ENCODE data around the gene MMD. TPM values are rescaled to one million over a fixed set of nuclear protein-coding genes. Genes with fewer than 3 reads are reported as not detected.
"Not testable (repeated sequence)": the region's sequence is repeated elsewhere in the genome, so short reads cannot be mapped to it uniquely, and the experiment has no call there.

MMD gene
- total RNA-seq, 4 donors from 2014 or later: 18.0 to 37.9 (median 29.1) TPM

DNA sequence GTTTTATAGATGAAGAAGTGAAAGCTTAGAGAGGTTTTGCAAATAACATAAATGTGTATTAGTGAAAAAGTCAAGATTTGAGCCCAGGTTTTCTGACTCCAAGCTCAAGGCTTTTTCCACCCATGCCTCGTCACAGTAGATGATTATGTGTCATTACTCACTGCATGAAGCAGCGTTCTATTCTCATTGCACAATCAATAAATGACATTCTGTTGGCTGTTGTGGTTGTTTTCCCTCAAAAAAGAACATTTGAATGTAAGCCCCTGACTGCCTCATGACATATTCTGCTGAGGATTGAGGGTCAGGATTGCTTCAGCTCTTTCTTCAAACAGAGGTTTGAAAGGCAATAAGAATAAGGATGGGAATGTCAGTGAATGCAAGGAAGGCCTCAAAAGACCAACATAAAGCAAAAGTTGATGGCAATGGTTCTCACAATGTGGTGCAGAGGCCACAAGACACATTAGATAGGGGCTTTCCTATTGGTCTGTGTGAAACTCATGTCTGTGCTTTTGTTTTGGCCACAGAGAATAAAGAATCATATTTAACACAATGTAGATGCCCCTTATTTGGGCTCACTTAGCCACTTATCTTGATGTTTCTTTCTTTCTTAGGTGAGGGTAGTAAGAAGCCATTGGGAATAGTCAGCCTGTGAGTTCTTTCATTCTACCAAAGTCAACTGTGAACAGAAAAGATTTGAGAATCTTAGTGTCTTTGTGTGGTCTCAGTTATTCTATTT, 5.4 kb upstream of the MMD start:
- Histone ChIP-seq H3K9me3 (no peaks in the 10 kb centered on the region), H3K36me3 (no peaks in the 10 kb centered on the region), H3K27ac (peak overlapping the region in 1 of 4 donors; percentile 49), H3K27me3 (no peaks in the 10 kb centered on the region), H3K4me1 (peaks cover 0 to 17% (median 3%) of the 10 kb centered on the region in 3 donors), H3K4me3 (no peak overlapping the region)
- no peak for TF ChIP-seq POLR2A (IDR thresholded peaks at IDR 0.05)
- TF ChIP-seq EP300 (IDR thresholded peaks at IDR 0.05): no peak
- TF ChIP-seq, protein P1, sequence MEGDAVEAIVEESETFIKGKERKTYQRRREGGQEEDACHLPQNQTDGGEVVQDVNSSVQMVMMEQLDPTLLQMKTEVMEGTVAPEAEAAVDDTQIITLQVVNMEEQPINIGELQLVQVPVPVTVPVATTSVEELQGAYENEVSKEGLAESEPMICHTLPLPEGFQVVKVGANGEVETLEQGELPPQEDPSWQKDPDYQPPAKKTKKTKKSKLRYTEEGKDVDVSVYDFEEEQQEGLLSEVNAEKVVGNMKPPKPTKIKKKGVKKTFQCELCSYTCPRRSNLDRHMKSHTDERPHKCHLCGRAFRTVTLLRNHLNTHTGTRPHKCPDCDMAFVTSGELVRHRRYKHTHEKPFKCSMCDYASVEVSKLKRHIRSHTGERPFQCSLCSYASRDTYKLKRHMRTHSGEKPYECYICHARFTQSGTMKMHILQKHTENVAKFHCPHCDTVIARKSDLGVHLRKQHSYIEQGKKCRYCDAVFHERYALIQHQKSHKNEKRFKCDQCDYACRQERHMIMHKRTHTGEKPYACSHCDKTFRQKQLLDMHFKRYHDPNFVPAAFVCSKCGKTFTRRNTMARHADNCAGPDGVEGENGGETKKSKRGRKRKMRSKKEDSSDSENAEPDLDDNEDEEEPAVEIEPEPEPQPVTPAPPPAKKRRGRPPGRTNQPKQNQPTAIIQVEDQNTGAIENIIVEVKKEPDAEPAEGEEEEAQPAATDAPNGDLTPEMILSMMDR (IDR thresholded peaks at IDR 0.05): no peak
- no peak for TF ChIP-seq POLR2AphosphoS5 (IDR thresholded peaks at IDR 0.05)
- 52 to 72% methylated on average over 2 of the region's 2 CpGs for WGBS, 2 donors (ENCODE audit: low coverage in 1 of 2)
- ATAC-seq: peak; percentile 51

DNA sequence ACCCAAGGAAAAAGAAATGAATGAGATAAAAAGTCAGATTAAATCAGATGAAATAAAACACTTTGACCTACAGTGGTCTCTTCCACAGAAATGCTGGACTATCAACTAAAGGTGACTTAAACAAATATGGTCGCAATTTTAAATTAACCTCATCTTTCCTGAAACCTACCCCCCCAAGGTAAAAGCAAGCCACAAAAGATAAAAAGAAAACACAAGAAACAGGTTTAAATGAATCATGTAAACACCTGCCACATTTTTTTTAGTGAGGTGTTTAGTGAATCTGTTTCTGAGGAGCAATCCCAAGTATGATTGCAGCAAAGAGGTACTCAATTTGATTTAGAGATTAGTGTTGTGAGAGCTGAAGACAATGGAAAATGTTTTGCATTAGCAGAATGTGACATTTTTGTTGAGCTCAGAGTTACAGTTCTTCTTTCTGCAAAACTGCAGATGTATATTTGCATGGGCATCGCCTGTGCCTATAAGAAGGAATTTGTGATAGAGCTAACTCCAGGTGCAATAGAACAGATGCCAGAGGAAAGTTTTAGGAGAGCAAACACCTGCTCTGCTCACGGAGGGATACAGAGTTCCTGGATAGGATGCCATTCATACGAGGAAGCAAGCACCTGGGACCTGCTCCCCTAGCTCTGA, 3.4 kb upstream of the MMD start:
- TF ChIP-seq EP300 (IDR thresholded peaks at IDR 0.05): no peak
- TF ChIP-seq POLR2A (IDR thresholded peaks at IDR 0.05): no peak
- no peak for TF ChIP-seq POLR2AphosphoS5 (IDR thresholded peaks at IDR 0.05)
- TF ChIP-seq, protein P1 (IDR thresholded peaks at IDR 0.05): no peak
- Histone ChIP-seq H3K4me1 (peaks cover 0 to 22% (median 3%) of the 10 kb centered on the region in 3 donors), H3K36me3 (no peaks in the 10 kb centered on the region), H3K9me3 (no peaks in the 10 kb centered on the region), H3K27me3 (no peaks in the 10 kb centered on the region), H3K4me3 (no peak overlapping the region), H3K27ac (no peak overlapping the region)
- 54 to 82% methylated on average over 3 to 4 of the region's 4 CpGs for WGBS, 2 donors (ENCODE audit: low coverage in 1 of 2)
- ATAC-seq: no peak

DNA sequence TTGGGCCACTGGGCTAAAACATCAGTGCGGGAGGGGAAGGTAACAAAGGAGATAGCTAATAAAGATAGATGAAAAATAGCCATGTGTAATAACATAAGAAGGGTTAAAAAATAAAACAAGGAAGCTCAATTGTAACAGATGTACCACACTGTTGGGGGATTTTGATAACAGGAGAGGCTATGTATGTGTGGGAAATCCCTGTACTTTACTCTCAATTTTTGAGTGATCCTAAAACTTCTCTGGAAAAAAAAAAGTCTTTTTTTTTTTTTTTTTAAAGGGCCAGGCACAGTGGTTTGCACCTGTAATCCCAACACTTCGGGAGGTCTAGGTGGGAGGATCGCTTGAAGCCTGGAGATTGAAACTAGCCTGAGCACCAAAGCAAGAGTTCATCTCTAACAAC, 1.9 kb upstream of the MMD start:
- TF ChIP-seq, protein P1 (IDR thresholded peaks at IDR 0.05): no peak
- TF ChIP-seq POLR2AphosphoS5 (IDR thresholded peaks at IDR 0.05) (no peak), EP300 (IDR thresholded peaks at IDR 0.05) (no peak), POLR2A (IDR thresholded peaks at IDR 0.05) (no peak)
- ATAC-seq: no peak
- Histone ChIP-seq H3K36me3 (no peaks in the 10 kb centered on the region), H3K9me3 (no peaks in the 10 kb centered on the region), H3K27me3 (no peaks in the 10 kb centered on the region), H3K4me3 (no peak overlapping the region), H3K4me1 (peaks cover 0 to 31% (median 3%) of the 10 kb centered on the region in 3 donors), H3K27ac (no peak overlapping the region)
- WGBS, 2 donors (ENCODE audit: low coverage in 1 of 2): 50 to 80% methylated on average over 1 of the region's 3 CpGs

DNA sequence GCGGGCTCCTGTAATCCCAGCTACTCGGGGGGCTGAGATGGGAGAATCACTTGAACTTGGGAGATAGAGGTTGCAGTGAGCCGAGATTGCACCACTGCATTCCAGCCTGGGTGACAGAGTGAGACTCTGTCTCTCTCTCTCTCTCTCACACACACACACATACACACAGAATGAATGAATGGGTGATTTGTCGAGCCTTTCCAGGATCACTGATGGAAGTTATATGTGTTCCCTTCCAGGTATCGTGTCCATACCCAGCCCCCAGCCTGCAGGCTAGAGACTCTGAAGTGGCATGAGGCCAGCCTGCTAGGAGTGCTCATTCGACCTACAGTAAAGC, 1.2 kb upstream of the MMD start:
- not testable (repeated sequence) for H3K4me3 ChIP-seq, ATAC-seq
- WGBS, 2 donors (ENCODE audit: low coverage in 1 of 2): 65 to 73% methylated on average over 5 of the region's 6 CpGs

DNA sequence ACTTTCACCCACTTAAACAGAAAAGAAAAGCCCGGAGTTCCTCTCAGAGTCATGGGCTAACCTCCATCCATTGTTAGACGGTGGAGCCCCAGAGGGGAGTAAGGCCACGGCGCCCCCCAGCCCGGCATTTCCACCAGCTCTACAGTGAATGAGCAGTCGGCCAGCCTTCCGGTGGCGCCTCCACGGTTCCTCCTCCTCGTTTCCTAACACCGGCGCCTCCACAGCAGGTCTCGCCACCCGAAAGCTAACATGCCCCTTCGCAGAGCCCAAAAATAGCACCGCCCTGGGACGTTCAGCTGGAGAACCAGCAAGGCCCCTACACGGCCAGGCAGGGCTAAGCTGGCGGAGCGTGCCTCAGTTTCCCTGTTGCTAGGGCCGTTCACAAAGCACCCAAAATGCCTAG, 858 bp downstream of the MMD start:
- Histone ChIP-seq H3K36me3 (no peaks in the 10 kb centered on the region), H3K27me3 (no peaks in the 10 kb centered on the region), H3K4me1 (peaks cover 0 to 52% (median 3%) of the 10 kb centered on the region in 3 donors), H3K4me3 (peak overlapping the region; percentile 89 to 94), H3K27ac (peak overlapping the region; percentile 92 to 97 (median 96)), H3K9me3 (no peaks in the 10 kb centered on the region)
- ATAC-seq: no peak
- TF ChIP-seq EP300 (IDR thresholded peaks at IDR 0.05): no peak
- no peak for TF ChIP-seq POLR2AphosphoS5 (IDR thresholded peaks at IDR 0.05)
- TF ChIP-seq, protein P1 (IDR thresholded peaks at IDR 0.05): no peak
- peak in 1 of 2 donors; percentile 11 for TF ChIP-seq POLR2A (IDR thresholded peaks at IDR 0.05)
- 0% methylated on average over 1 to 10 of the region's 21 CpGs for WGBS, 2 donors (ENCODE audit: low coverage in 1 of 2)

More for the DNA sequence above, 1.2 kb upstream of the MMD start:
- Histone ChIP-seq H3K27ac (peak overlapping the region in 2 of 4 donors; percentile 96 to 97), H3K4me1 (peaks cover 0 to 34% (median 3%) of the 10 kb centered on the region in 3 donors)
- not testable (repeated sequence) for H3K36me3 ChIP-seq, H3K27me3 ChIP-seq, H3K9me3 ChIP-seq
